Measurements from ENCODE around the gene CARS2. TPM values are rescaled to one million over a fixed set of nuclear protein-coding genes. Genes with fewer than 3 reads are reported as not detected.
"Not testable (repeated sequence)": the region's sequence is repeated elsewhere in the genome, so short reads cannot be mapped to it uniquely, and the experiment has no call there.

The CARS2 gene
- total RNA-seq, 1 donor from 2014 or later, result 152 TPM

DNA sequence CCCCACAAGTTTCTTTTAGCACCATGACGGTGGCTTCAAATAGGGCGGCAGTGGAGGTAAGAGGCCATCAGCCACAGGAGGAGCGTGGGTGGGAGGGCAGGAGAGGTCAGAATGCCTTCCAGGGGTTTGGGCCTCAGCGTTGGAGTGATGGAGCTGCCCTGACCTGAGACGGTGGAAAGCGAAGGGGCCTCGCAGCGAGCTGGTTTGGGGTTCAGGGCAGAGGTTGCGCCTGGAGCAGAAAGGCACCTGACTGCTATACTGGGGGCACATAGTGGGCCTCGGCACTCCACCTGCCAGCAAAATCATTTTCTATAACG, 91.0 kb downstream of the CARS2 start:
- FAIRE-seq, result no peak
- no peak for DNase-seq (ENCODE audit: low read depth)
- TF ChIP-seq, protein P1, sequence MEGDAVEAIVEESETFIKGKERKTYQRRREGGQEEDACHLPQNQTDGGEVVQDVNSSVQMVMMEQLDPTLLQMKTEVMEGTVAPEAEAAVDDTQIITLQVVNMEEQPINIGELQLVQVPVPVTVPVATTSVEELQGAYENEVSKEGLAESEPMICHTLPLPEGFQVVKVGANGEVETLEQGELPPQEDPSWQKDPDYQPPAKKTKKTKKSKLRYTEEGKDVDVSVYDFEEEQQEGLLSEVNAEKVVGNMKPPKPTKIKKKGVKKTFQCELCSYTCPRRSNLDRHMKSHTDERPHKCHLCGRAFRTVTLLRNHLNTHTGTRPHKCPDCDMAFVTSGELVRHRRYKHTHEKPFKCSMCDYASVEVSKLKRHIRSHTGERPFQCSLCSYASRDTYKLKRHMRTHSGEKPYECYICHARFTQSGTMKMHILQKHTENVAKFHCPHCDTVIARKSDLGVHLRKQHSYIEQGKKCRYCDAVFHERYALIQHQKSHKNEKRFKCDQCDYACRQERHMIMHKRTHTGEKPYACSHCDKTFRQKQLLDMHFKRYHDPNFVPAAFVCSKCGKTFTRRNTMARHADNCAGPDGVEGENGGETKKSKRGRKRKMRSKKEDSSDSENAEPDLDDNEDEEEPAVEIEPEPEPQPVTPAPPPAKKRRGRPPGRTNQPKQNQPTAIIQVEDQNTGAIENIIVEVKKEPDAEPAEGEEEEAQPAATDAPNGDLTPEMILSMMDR (IDR thresholded peaks at IDR 0.05; ENCODE audit: insufficient read depth, low read length, severe bottlenecking), result no peak
- H3K36me3 ChIP-seq (ENCODE audit: control insufficient read depth, insufficient read depth, low read length), result no peaks in the 10 kb centered on the region
- peak overlapping the region; percentile 69 for H3K4me3 ChIP-seq (ENCODE audit: low read depth, low read length)
- no peaks in the 10 kb centered on the region for H3K27me3 ChIP-seq (ENCODE audit: control insufficient read depth, insufficient read depth, low read length)

DNA sequence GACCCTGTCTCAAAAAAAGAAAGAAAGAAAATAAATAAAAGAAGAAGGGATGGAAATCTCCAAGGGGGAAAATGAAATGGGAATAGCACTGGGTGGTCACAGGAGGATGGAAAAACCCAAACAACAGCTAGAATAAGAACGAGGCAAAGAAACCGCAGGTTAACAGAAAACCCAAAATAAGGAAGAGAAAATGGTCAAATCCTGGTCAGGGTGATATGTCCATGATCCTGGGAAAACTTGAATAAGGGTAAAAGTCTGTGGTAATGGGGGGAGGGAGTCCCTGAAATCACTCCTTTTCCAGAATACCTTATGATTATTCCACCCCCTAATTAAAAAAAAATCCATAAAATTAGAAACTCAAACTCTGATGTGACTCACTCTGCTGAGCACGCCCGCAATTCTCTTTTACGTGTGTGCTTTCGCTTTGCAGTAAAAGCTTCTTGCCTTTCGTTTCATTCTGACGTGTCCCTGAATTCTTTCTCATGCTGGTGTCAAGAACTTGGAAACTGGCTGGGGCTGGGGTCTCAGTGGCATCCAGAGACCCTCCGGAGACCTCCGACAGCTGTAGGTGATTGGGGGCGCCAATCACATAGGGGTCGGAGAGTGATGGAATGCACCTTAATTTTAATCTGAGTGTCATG, 94.8 kb downstream of the CARS2 start:
- TF ChIP-seq, protein P1 (IDR thresholded peaks at IDR 0.05; ENCODE audit: insufficient read depth, low read length, severe bottlenecking), result no peak
- no peaks in the 10 kb centered on the region for H3K27me3 ChIP-seq (ENCODE audit: control insufficient read depth, insufficient read depth, low read length)
- no peaks in the 10 kb centered on the region for H3K36me3 ChIP-seq (ENCODE audit: control insufficient read depth, insufficient read depth, low read length)
- DNase-seq (ENCODE audit: low read depth), result no peak
- FAIRE-seq, result no peak
- no peak overlapping the region for H3K4me3 ChIP-seq (ENCODE audit: low read depth, low read length)

DNA sequence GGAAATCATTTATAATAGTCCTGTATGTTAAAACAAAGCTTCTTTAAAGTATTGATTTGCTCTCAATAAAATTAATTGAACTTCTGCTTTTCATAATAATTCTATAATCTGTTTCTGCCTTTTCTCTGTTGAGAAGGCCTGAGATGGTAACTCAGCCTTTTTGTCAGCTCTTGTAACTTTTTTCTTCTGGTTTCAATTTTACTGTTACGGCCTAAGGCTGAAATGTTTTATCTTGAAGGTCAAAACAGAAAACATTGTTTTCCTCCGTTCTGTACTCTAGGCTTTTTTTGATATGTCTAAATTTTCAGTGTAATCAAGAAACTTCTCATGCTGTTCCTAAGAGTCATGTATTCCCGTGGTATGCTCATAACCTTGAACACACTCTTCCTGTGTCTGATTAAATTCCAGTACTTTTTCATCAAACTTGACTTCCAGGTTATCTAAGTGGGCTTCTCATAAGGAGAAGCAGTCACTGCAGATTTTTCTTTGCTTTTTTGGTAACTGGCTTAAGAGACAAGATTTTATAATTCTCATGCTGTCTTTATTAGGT, 98.2 kb downstream of the CARS2 start:
- DNase-seq (ENCODE audit: low read depth) (no peak), FAIRE-seq (no peak)
- no peaks in the 10 kb centered on the region for H3K36me3 ChIP-seq (ENCODE audit: control insufficient read depth, insufficient read depth, low read length)
- H3K27me3 ChIP-seq (ENCODE audit: control insufficient read depth, insufficient read depth, low read length), result no peaks in the 10 kb centered on the region
- TF ChIP-seq, protein P1 (IDR thresholded peaks at IDR 0.05; ENCODE audit: insufficient read depth, low read length, severe bottlenecking), result no peak
- H3K4me3 ChIP-seq (ENCODE audit: low read depth, low read length), result no peak overlapping the region

DNA sequence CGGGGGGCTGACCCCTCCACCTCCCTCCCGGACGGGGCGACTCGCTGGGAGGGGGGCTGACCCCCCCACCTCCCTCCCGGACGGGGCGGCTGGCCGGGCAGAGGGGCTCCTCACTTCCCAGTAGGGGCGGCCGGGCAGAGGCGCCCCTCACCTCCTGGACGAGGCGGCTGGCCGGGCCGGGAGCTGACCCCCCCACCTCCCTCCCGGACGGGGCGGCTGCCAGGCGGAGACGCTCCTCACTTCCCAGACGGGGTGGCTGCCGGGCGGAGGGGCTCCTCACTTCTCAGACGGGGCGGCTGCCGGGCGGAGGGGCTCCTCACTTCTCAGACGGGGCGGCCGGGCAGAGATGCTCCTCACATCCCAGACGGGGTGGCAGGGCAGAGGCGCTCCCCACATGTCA, 99.6 kb downstream of the CARS2 start:
- DNase-seq (ENCODE audit: low read depth); H3K4me3 ChIP-seq (ENCODE audit: low read depth, low read length); H3K36me3 ChIP-seq (ENCODE audit: control insufficient read depth, insufficient read depth, low read length); FAIRE-seq; H3K27me3 ChIP-seq (ENCODE audit: control insufficient read depth, insufficient read depth, low read length): not testable (repeated sequence)

DNA sequence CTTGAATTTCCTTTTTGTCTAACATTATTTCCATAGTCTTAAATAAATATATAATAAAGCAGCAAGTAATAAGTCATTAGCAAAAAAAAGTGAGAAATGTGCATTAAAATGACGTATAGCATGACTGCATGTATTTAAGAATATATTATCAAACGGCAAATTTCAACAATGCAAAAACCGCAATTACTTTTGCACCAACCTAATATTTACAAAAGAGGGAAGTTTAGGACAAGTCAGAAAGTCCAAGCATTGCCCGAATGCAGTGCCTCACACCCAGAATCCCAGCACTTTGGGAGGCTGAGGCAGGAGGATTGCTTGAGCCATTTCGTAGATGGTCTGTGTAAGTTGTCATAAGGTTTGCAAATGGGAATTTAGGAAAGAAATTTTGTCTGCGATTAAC, 100.8 kb downstream of the CARS2 start:
- FAIRE-seq, result no peak
- Histone ChIP-seq H3K36me3 (ENCODE audit: control insufficient read depth, insufficient read depth, low read length) (no peaks in the 10 kb centered on the region), H3K27me3 (ENCODE audit: control insufficient read depth, insufficient read depth, low read length) (no peaks in the 10 kb centered on the region), H3K4me3 (ENCODE audit: low read depth, low read length) (no peak overlapping the region)
- no peak for DNase-seq (ENCODE audit: low read depth)
- TF ChIP-seq, protein P1 (IDR thresholded peaks at IDR 0.05; ENCODE audit: insufficient read depth, low read length, severe bottlenecking), result no peak

DNA sequence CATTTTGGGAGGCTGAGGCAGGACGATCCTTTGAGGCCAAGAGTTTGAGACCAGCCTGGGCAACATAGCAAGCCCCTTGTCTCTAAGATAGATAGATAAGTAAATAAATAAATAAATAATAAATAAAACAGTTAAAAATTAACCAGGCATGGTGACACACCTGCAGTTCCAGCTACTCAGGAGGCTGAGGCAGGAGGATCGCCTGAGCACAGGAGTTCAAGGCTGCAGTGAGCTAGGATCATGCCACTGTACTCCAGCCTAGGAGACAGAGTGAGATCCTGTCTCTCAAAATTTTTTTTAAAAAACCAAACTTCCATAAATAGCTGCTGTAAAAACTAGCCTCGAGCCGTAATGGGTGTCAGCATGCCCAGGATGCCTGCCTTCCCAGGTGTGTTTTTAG, 104.9 kb downstream of the CARS2 start:
- FAIRE-seq, result no peak
- Histone ChIP-seq H3K36me3 (ENCODE audit: control insufficient read depth, insufficient read depth, low read length) (no peaks in the 10 kb centered on the region), H3K27me3 (ENCODE audit: control insufficient read depth, insufficient read depth, low read length) (no peaks in the 10 kb centered on the region), H3K4me3 (ENCODE audit: low read depth, low read length) (no peak overlapping the region)
- TF ChIP-seq, protein P1 (IDR thresholded peaks at IDR 0.05; ENCODE audit: insufficient read depth, low read length, severe bottlenecking), result no peak
- no peak for DNase-seq (ENCODE audit: low read depth)

Data from bronchial epithelial cell (primary cell).